A204.1 (cell line): ENCODE results near the gene LONP1.

Experiments
- FAIRE-seq: peaks from 2 replicates; lab custom pipeline; 2012; peaks lifted over from hg19 to GRCh38; lab: Jason Lieb, UNC

The LONP1 gene

GRCh38 chr19:5679289-5680083, 40.5 kb downstream of the LONP1 start:
- no peak for FAIRE-seq

- FAIRE-seq: no peak
Observed at GRCh38 chr19:5678071-5678718, 41.8 kb downstream of the LONP1 start.

GRCh38 chr19:5677580-5677979, 42.4 kb downstream of the LONP1 start:
- no peak for FAIRE-seq

DNA sequence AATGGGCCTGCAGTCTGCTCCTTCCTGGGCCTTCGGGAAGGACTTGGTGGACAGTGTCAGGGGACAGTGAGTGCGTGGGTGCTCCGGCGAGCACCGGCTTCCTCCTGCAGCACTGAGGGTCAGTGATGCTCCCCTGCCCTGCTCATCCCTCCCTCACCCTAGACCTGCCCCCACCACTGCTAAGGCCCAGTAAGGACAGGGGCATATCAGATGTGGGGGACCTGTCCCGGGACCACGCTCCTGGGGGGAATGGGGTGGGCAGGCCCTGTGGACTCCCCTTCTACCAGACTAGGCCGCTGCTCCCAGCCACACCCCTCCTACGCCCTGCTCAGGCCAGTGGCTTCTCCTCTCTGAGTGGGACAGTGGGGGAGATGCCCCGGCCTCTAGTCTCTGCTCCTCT, 42.8 kb downstream of the LONP1 start:
- no peak for FAIRE-seq

DNA sequence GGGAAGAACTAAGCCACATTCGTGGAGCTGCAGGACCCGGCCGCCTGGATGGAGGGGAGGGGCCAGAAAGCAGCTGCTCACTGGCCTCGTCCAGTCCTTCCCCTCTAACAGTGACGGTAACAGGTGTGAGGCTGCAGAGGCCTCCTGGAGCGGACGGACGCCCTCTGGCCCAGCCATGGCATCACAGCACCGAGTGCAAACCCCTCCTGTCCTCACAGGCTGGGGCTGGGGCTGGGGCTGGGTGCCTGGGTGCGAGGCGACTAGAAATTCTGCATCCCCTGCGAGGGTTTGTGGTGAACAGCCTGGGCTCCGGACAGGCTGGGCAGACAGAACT, 43.2 kb downstream of the LONP1 start:
- no peak for FAIRE-seq

GRCh38 chr19:5676105-5676771, 43.7 kb downstream of the LONP1 start:
- FAIRE-seq: no peak

DNA sequence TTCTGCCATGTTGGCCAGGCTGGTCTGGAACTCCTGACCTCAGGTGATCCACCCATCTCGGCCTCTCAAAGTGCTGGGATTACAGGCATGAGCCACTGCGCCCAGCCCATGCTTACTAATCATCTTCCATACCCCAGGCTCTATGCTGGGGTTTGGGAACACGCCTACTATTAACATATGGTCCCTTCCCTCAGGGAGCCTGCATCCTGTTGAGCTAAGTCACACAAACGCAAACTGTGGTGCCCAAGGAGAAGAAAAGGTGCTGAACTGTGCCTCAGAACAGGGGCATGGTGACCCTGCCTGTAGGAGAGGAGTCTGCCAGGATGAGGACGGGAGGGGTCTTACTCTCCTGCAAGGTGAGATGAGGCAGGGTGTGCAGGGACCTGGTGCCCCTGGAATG, 45.2 kb downstream of the LONP1 start:
- FAIRE-seq: no peak

DNA sequence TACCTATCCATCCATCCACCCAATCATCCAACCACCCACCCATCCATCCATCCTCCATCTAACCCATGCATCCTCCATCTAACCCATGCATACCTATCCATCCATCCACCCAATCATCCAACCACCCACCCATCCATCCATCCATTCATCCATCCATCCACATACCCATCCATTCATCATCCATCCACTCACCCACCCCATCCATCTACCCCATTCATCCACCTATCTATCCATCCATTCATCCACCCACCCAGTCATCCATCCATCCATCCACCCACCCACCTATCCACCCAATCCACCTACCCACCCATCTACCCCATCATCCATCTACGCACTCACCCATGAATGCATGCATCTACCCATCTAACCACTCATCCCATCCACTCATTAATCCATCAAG, 46.2 kb downstream of the LONP1 start:
- FAIRE-seq: no peak

DNA sequence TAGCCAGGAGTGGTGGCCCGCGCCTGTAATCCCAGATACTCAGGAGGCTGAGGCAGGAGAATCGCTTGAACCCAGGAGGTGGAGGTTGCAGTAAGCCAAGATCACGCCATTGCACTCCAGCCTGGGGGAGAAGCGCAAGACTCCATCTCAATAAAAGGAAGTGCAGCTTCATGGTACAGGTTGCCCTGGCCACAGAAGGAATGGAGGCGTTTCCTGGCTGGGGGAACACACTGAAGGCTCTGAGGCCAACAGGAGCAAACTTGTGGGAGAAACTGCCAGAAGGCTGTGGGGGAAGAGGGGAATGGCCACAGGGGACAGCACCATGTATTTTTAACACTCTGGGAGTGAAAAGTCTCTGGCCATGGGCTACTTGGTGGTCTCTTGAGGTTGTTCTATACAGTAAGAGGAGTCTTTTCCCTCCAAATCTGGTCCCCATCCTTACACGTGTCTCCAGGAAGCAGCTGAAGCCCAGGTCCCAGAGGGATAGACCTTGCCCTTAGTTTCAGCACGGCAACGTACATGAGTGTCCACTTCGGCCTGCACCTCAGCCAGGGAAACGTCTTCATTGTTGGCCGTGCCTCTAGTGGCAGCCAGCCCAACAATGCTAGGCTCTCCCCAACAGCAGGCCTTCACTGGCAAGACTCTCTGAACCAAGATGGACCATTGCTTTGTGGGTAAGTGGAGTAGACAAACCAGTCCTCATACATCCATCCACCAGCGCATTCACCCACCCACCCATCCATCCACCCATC, 47.1 kb downstream of the LONP1 start:
- FAIRE-seq: no peak

DNA sequence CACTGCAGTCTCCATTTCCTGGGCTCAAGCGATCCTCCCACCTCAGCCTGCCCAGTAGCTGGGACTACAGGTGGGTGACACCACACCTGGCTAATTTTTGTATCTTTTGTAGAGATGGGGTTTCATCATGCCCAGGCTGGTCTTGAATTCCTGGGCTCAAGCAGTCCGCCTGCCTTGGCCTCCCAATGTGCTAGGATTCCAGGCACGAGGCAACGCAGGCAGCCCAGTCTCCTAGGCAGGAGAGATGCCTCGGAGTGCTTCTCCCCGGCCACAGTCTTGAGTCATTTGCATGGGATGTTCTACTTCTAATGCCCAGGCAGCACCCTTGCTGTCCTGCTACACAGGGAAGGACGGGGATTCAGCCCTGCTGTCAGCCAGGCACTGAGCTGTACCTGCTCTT, 48.3 kb downstream of the LONP1 start:
- FAIRE-seq: no peak

GRCh38 chr19:5669212-5669611, 50.7 kb downstream of the LONP1 start:
- no peak for FAIRE-seq

DNA sequence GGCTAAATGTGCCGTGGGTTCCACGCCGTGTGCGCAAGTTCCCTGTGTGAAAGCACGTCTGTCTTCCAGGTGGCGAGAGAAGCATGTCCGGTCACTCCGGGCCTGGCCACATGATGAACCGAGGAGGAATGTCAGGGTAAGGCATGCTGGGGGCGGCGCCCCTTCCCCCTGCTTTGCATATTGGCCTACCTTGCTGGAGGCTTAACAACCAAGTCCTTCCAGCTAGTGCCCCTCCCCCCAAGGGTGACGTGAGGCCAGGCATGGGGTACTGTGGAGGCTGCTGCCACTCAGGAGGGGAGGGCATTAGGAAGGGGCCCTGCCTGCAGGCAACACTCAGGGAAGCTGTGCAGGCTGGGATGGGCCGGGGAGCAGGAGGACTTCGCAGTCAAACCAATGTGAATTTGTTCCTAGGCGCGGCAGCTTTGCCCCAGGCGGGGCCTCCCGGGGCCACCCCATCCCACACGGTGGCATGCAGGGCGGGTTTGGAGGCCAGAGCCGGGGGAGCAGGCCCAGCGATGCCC, 52.1 kb downstream of the LONP1 start:
- FAIRE-seq: no peak

GRCh38 chr19:5666921-5667610, 52.9 kb downstream of the LONP1 start:
- FAIRE-seq: no peak

- no peak for FAIRE-seq
Observed at GRCh38 chr19:5665781-5666513, 54.0 kb downstream of the LONP1 start.

DNA sequence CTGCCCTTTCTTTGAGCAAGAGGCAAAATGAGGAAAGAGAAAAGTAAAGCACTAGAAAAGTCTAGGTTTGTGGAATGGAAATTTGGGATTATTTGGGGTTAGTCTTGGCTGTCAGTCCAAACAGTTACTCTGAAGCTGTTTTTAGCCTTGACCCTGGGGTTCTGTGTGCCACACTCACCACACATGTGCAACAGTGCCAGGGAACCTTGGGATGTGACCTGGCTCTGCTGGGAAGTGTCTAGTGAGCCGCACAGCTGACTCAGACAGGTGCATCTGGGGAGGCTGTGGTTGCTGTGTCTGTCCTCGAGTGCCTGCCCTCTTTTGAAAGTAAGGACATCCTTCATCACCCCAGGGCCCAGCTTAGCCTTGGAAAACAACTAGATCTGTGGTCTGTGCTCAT, 55.4 kb downstream of the LONP1 start:
- FAIRE-seq: no peak

- FAIRE-seq: no peak
Observed at GRCh38 chr19:5663904-5664303, 56.0 kb downstream of the LONP1 start.

DNA sequence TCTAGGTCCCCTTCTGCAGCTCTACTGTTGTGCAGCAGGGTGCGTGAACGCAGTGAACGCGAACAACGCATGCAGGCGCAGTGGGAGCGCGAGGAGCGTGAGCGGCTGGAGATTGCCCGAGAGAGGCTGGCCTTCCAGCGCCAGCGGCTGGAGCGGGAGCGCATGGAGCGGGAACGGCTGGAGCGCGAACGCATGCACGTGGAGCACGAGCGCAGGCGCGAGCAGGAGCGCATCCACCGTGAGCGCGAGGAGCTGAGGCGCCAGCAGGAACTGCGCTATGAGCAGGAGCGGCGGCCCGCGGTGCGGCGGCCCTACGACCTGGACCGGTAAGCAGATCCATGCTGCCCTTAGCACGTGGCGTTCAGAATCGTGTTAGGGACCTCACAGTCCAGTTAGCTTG, 58.5 kb downstream of the LONP1 start:
- FAIRE-seq: no peak

GRCh38 chr19:5655412-5655811, 64.5 kb downstream of the LONP1 start:
- no peak for FAIRE-seq

GRCh38 chr19:5654931-5655330, 65.0 kb downstream of the LONP1 start:
- no peak for FAIRE-seq

DNA sequence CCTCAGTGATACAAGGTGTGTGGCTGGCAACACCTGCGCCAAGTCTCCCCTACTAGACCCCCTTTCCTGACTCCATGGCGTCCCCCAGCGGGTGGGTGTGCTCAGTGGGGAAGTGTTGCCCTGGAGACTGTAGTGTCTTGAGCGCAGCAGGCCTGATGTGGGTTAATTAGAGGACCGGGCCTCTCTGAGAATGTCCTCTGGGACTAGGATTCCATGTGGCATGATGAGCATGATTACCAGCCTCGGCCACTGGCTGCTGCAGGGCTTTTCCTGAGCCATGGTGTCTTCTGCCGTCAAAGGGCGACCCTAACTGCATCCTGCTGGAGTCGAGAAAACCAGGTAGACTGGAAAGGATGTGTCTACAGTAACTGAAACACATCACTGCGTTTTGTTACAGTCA, 67.7 kb downstream of the LONP1 start:
- no peak for FAIRE-seq

DNA sequence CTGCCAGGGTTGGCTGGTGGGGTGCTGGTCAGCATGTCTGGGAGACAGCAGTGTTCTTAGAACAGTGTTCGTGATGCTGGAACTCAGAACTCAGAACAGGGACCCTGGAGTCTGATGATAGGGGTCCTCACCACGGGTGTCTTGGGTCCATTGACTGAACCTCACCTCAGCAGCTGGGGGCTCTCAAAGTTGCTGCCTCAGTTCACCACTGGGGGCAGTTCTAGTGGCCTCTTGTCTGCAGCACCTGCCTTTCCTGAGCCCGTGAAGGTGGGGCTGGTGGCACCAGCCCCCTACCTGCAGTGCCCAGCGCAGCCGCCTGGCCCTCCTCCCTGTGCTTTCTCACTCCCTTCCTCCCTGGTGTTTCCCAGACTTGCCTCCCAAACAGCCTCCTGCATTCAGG, 68.6 kb downstream of the LONP1 start:
- no peak for FAIRE-seq
